GM10248 (cell line): ENCODE measurements around the gene PSIP1.

ENCODE experiments used
- CTCF ChIA-PET: fragments of 300-600 bp; sonication (Branson Sonifier 250); formaldehyde crosslinking; extraction: SDS; loops from one replicate; lab custom pipeline; 2021; ENCODE audit warnings: antibody characterized with exemption; lab: Yijun Ruan, JAX
- POLR2A ChIA-PET: fragments of 350-650 bp; sonication (Branson Sonifier 250); formaldehyde crosslinking; extraction: SDS; loops from one replicate; lab custom pipeline; 2020; ENCODE audit warnings: antibody characterized with exemption; lab: Yijun Ruan, JAX
- DNase-seq: peaks from one replicate; pipeline ENCODE4 v3.0.0; 2012; ENCODE audit errors: extremely low spot score
- TF ChIP-seq, protein P1 (sequence below): IDR thresholded peaks from 2 replicates; pipeline ENCODE4 v1.5.1; 2012; ENCODE audit warnings: mild to moderate bottlenecking, low read depth; ENCODE audit errors: extremely low read depth, missing control alignments, control extremely low read depth

PSIP1 gene

DNA sequence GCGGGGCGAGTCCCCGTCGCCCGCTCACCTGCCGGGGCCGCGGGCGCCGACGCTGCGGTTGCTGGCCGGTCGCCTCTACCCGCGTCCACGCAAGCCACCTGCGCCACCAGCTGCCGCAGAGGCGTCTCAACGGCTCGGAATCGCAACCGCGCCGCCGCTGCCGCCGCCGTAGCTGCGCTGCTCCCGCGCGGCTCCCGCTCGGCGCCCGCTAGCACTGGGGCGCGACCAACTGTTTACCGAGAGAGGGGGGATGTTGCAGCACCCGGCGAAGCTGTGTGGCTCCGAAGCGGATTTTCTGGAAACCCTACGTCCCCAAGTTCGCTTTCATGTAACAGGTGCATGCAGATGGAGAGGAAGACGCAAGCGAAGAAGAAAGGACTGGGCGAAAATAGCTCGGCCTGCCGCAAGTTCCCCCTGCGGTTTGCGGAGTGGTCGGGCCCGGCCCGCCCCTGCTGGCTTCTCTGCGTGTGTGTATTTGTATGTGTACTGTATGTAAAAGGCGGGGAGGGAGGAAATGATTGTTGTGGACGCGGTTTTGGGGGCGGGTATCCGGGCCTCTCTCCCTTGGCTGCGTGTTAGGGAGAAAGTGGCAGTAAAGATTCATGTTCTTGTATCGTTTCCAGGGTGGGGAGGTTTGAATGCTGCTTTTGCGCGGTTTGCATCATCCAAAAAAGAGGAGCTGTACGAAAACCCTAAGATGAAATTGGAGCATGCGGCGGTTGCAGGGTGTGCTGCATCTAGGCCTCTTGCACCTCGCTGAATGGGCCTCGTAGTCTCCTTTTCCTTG lies at the start of gene PSIP1:
TSS of gene PSIP1 (minus strand) at position 182 of the 787 bp plus-strand sequence. CDS start 782 bp downstream, outside the sequence.
- ChIA-PET POLR2A (interaction anchor here (1.1 to 2.0 kb wide), 3 partner anchors 12 to 42 kb away, joined by 3 to 7 read pairs (median 5); partner anchors contain the start of gene CCDC171), CTCF (interaction anchor here (2.7 to 6.0 kb wide), 4 partner anchors 12 to 42 kb away, joined by 9 to 41 read pairs (median 34); partner anchors contain the start of gene CCDC171)
- peak; percentile 85 for DNase-seq
- TF ChIP-seq, protein P1, sequence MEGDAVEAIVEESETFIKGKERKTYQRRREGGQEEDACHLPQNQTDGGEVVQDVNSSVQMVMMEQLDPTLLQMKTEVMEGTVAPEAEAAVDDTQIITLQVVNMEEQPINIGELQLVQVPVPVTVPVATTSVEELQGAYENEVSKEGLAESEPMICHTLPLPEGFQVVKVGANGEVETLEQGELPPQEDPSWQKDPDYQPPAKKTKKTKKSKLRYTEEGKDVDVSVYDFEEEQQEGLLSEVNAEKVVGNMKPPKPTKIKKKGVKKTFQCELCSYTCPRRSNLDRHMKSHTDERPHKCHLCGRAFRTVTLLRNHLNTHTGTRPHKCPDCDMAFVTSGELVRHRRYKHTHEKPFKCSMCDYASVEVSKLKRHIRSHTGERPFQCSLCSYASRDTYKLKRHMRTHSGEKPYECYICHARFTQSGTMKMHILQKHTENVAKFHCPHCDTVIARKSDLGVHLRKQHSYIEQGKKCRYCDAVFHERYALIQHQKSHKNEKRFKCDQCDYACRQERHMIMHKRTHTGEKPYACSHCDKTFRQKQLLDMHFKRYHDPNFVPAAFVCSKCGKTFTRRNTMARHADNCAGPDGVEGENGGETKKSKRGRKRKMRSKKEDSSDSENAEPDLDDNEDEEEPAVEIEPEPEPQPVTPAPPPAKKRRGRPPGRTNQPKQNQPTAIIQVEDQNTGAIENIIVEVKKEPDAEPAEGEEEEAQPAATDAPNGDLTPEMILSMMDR: no peak

DNA sequence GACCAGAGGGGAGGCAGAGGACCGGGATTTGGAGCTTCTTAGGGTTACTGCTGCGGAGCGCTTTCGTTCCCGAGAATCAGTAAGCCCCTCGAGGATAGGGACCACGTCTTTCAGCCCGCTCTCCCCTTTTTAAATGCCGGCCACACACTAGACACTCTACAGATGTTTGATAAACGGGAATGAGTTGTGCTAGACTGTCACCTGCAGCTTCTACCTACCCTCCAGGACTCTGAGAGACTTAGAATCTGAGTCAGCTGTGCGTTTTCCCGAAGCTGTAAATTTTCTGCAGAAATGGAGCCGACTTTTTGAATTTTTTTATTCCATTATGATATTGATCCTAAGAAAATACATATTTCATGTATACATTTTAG lies 42.7 kb upstream of the PSIP1 start:
- CTCF ChIA-PET: interaction anchor here (0.9 to 2.5 kb wide), 12 partner anchors 9 to 341 kb away, joined by 3 to 10 read pairs (median 4); partner anchors contain the start of gene PSIP1
- DNase-seq: no peak
- POLR2A ChIA-PET: interaction anchor here (1.9 kb wide), 1 partner anchor 42 kb away, joined by 5 read pairs; the partner anchor contains the start of gene PSIP1
- TF ChIP-seq, protein P1: no peak

GRCh38 chr9:15552636-15553527 lies 42.1 kb upstream of the PSIP1 start, which contains the start of gene CCDC171:
Gene CCDC171, plus strand, starts transcription at chr9:15553043. Its CDS starts 11,046 bp downstream, at chr9:15564089.
- DNase-seq: peak; percentile 97
- ChIA-PET POLR2A (interaction anchor here (1.9 kb wide), 1 partner anchor 42 kb away, joined by 5 read pairs; the partner anchor contains the start of gene PSIP1), CTCF (interaction anchor here (0.7 to 2.5 kb wide), 22 partner anchors 8 to 374 kb away, joined by 3 to 10 read pairs (median 4); partner anchors contain the start of gene PSIP1)
- TF ChIP-seq, protein P1: no peak

DNA sequence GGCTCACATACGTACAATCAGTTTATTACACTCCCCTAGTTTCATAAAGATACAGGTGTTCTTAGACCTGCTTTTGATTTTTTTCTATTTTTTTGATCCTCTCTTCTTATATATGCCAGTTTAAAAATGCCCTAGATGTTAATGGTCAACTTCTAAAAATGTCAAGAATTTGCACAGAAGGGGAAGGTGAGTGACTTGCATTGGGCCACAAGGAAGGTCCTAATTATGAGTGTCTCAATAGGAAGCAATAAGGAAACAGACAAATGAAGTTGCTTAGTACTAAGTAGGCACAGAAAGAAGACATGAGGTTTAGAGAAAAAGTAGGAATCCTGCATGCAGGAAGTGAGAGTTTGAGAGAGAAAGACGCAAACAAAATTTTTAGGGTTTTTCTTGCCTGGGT lies 38.8 kb upstream of the PSIP1 start:
- ChIA-PET CTCF (interaction anchor here (0.8 to 2.0 kb wide), 2 partner anchors 9 to 337 kb away, joined by 3 to 11 read pairs; no protein-coding TSS in a partner anchor), POLR2A (no interaction called here)
- DNase-seq: no peak
- TF ChIP-seq, protein P1: no peak

GRCh38 chr9:15543047-15543813 lies 32.5 kb upstream of the PSIP1 start:
- TF ChIP-seq, protein P1: no peak
- DNase-seq: no peak
- POLR2A ChIA-PET: no interaction called here
- CTCF ChIA-PET: interaction anchor here (1.7 to 4.2 kb wide), 2 partner anchors 9 kb away, joined by 5 to 27 read pairs; partner anchors contain the start of gene CCDC171
